Measurements from ENCODE around the gene GCK. TPM values are rescaled to one million over a fixed set of nuclear protein-coding genes. Genes with fewer than 3 reads are reported as not detected.

GCK gene
- total RNA-seq, result 0.47 TPM
- long read RNA-seq, result 0 reads

DNA sequence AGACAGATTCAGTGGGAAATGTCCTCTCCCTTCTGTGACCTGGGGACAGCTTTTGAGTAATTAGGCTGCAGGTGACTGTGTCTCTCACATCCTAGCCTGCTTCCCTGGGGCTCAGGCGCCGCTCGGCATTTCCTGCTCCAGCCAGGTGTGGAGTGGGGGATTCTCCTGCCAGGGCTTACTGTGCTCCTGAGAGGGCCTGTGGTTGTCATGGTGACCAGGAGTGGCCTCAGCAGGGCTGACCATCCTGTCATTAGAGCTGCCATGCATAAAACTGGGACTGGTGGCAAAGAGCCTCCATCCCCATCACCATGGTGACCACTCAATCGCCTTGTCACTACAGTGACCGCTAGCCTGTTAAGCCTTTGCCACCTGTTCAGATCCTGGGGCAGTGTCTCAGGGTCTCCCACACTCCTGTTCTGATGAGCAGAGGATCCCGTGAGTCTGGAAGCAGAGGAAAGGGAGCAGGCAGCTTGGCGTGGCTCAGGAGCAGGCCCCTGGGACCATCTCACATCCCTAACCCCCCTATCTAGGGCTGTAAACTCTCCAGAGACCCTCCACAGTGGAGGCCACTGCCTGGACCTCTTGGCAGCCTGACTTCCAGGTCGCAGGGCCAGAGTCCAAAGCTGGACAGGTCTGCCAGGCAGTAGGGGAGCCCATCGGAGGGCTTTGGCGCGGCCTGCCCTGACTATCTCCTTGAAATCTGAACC, at the start of gene GCK:
Gene GCK (minus strand): TSS at position 154 of the 707 bp plus-strand sequence. CDS start 486 bp downstream, outside the sequence.
- no peaks in the 10 kb centered on the region for H3K27me3 ChIP-seq (ENCODE audit: low read depth)
- TF ChIP-seq, protein P1, sequence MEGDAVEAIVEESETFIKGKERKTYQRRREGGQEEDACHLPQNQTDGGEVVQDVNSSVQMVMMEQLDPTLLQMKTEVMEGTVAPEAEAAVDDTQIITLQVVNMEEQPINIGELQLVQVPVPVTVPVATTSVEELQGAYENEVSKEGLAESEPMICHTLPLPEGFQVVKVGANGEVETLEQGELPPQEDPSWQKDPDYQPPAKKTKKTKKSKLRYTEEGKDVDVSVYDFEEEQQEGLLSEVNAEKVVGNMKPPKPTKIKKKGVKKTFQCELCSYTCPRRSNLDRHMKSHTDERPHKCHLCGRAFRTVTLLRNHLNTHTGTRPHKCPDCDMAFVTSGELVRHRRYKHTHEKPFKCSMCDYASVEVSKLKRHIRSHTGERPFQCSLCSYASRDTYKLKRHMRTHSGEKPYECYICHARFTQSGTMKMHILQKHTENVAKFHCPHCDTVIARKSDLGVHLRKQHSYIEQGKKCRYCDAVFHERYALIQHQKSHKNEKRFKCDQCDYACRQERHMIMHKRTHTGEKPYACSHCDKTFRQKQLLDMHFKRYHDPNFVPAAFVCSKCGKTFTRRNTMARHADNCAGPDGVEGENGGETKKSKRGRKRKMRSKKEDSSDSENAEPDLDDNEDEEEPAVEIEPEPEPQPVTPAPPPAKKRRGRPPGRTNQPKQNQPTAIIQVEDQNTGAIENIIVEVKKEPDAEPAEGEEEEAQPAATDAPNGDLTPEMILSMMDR (IDR thresholded peaks at IDR 0.05), result no peak
- H3K9me3 ChIP-seq, result no peaks in the 10 kb centered on the region
- no peaks in the 10 kb centered on the region for H3K4me1 ChIP-seq
- no peak within 1 kb of the TSS for H3K4me3 ChIP-seq
- intact Hi-C loops (cut with DNase I), result no loop called here
- H3K27ac ChIP-seq, result no peak within 1 kb of the TSS
- no peak for DNase-seq
- H3K36me3 ChIP-seq, result no peaks in the 10 kb centered on the region
- no peak for ATAC-seq

DNA sequence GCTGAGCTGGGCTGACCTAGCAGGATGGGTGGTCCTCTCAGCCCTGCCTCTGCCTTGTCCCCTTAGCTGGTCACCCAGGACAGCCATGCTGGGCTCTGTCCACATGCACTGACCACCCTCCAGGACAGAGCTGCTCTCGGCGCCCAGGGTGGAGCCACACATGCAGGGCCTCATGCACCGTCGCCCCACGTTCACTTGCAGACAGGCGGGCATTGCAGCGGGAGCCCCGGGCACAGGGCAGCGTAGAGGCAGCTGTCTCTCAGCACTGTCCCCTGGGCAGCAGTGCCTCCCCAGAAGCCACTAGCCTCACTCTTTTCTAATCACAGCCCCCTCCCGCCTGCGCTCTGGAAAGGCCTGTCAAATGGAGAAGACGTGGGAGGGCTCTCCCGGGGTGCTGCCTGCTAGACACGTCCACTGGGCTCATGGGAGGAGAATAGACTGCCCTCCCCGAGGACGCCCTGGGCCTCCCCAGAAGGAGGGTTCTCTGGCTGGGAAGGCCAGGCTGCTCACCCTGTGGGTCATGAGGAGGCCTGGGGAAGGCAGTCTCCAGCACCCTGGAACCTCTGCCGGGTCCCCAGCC, 49.0 kb upstream of the GCK start:
- intact Hi-C loops (cut with DNase I), result no loop called here
- H3K9me3 ChIP-seq, result no peaks in the 10 kb centered on the region
- no peak overlapping the region for H3K27ac ChIP-seq
- TF ChIP-seq, protein P1 (IDR thresholded peaks at IDR 0.05), result no peak
- H3K36me3 ChIP-seq, result no peaks in the 10 kb centered on the region
- ATAC-seq, result no peak
- H3K4me1 ChIP-seq, result peaks cover 9% of the 10 kb centered on the region
- no peak overlapping the region for H3K4me3 ChIP-seq
- peaks cover 4% of the 10 kb centered on the region for H3K27me3 ChIP-seq (ENCODE audit: low read depth)
- no peak for DNase-seq

DNA sequence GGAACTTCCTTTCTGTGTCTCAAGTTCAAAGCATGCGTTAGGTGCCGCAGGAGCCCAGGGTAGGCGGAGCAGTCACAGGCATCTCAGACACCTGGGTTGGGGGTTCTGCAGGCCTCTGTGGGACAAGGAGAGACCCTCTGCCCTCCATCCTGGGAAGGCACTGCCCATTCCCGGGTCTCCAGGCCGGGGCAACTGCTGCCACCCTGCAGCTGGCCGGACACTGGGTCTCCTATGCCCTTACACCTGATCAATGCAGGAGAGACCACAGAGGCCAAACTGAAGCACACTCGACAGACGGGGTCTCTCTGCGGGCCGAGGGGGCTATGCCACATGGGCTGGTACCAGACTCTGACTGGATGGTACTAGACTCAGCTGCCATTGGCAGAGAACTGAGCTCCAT, 48.5 kb upstream of the GCK start:
- TF ChIP-seq, protein P1 (IDR thresholded peaks at IDR 0.05), result no peak
- intact Hi-C loops (cut with DNase I), result no loop called here
- no peak for ATAC-seq
- H3K4me3 ChIP-seq, result no peak overlapping the region
- H3K9me3 ChIP-seq, result no peaks in the 10 kb centered on the region
- no peak overlapping the region for H3K27ac ChIP-seq
- no peaks in the 10 kb centered on the region for H3K36me3 ChIP-seq
- H3K4me1 ChIP-seq, result peaks cover 9% of the 10 kb centered on the region
- peaks cover 4% of the 10 kb centered on the region for H3K27me3 ChIP-seq (ENCODE audit: low read depth)
- DNase-seq, result no peak

DNA sequence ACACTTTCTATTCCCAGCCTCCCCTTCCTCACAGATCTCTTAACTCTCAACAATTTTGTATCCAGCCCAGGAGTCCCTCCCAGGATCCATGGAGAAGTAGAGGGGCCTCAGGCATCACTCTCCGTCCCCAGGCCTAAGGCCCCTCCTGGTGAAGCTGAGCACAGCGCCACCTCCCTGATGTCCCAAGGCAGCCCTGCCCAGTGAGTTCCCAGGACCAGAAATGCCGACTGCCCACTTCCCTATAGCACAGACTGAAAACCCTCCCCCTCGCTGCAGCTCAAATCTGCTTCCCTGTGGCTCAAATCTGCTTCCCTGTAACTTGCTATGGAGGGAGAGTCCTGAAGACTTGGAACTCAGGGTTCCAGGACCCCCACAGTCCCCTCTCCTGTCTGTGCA, 47.1 kb upstream of the GCK start:
- Histone ChIP-seq H3K36me3 (no peaks in the 10 kb centered on the region), H3K27ac (no peak overlapping the region), H3K4me1 (peaks cover 7% of the 10 kb centered on the region), H3K4me3 (no peak overlapping the region), H3K9me3 (no peaks in the 10 kb centered on the region), H3K27me3 (ENCODE audit: low read depth) (peaks cover 4% of the 10 kb centered on the region)
- DNase-seq, result no peak
- TF ChIP-seq, protein P1 (IDR thresholded peaks at IDR 0.05), result no peak
- no peak for ATAC-seq
- intact Hi-C loops (cut with DNase I), result no loop called here

DNA sequence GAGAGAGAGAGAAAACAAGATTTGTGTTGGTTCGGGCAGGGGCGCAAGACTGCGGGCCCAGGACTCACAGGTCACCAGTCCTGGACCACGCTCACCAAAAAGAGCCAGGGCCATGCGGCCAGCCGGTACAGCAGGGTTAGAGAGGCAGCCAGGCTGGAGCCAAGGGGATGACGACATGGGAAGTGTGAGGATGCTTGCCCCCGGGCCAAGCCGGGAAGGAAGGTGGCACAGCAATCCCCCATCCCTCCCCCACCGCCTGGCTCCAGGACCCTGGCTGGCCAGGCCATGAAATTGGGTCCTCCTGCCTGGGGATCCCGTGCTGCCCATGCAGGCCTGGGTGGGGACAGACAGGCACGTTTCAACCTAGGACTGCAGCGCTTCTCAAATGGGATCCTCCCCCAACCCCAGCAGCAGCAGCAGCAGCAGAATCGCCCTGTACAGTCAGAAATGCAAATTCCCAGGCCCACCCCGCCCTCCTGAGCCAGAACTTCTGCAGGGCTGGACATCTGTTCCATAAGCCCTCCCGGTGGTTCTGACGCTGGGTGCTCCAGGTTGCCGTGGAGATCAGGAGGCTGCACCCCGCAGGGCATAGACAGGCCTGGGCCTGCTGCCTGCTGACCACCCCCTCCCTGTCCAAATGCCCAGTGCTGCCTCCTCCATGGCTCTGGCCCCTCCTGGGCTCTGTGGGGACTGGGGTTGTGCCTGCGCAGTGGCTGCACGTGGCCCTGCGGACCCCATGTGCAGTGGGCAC, 46.5 kb upstream of the GCK start:
- H3K27me3 ChIP-seq (ENCODE audit: low read depth), result peaks cover 4% of the 10 kb centered on the region
- ATAC-seq (no peak), DNase-seq (no peak)
- TF ChIP-seq, protein P1 (IDR thresholded peaks at IDR 0.05), result no peak
- peaks cover 1% of the 10 kb centered on the region for H3K4me1 ChIP-seq
- no peak overlapping the region for H3K4me3 ChIP-seq
- H3K9me3 ChIP-seq, result no peaks in the 10 kb centered on the region
- intact Hi-C loops (cut with DNase I), result no loop called here
- no peak overlapping the region for H3K27ac ChIP-seq
- no peaks in the 10 kb centered on the region for H3K36me3 ChIP-seq

Data from lower lobe of right lung (tissue), 2 donors.